HG03432 (cell line): ENCODE measurements around the gene KIF23.
A peak's percentile ranks its signal among the peaks of the same experiment; 100 is the strongest.

Experiments used
- ATAC-seq: cut with Tn5 transposase; IDR thresholded peaks from one replicate; pipeline ENCODE4 v1.9.1; 2021; ENCODE audit warnings: mild to moderate bottlenecking, moderate library complexity; ENCODE audit not compliant: unreplicated experiment

KIF23 gene

GRCh38 chr15:69394556-69395282 lies 19.4 kb upstream of the KIF23 start:
- peak; percentile 76 for ATAC-seq

GRCh38 chr15:69395460-69395859 lies 18.7 kb upstream of the KIF23 start:
- ATAC-seq = no peak

- ATAC-seq = no peak
Measured at GRCh38 chr15:69395991-69396390, 18.2 kb upstream of the KIF23 start.

- no peak for ATAC-seq
Measured at GRCh38 chr15:69398491-69398891, 15.7 kb upstream of the KIF23 start.

GRCh38 chr15:69400850-69401249 lies 13.3 kb upstream of the KIF23 start:
- ATAC-seq = no peak

- ATAC-seq = no peak
Measured at GRCh38 chr15:69402816-69403215, 11.3 kb upstream of the KIF23 start.

DNA sequence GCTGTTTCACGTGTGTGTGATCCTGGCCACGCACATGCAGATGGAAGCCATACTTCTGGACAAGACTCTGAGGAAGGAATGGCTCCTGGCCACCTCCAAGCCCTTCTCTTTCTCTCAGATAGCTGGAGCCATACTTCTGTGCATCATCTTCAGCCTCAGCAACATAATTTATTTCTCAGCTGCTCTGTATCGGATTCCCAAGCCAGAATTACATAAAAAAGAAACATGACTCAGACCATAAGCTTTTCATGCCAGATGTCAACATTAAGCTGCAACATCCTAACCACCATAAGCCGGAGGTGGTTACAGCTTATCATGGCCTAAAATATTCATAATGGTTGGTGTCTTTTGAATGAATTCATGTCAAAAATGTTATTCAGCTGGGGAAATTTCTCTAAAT lies 10.6 kb upstream of the KIF23 start:
- ATAC-seq = no peak

- ATAC-seq = no peak
Measured at GRCh38 chr15:69405110-69405509, 9.0 kb upstream of the KIF23 start.

DNA sequence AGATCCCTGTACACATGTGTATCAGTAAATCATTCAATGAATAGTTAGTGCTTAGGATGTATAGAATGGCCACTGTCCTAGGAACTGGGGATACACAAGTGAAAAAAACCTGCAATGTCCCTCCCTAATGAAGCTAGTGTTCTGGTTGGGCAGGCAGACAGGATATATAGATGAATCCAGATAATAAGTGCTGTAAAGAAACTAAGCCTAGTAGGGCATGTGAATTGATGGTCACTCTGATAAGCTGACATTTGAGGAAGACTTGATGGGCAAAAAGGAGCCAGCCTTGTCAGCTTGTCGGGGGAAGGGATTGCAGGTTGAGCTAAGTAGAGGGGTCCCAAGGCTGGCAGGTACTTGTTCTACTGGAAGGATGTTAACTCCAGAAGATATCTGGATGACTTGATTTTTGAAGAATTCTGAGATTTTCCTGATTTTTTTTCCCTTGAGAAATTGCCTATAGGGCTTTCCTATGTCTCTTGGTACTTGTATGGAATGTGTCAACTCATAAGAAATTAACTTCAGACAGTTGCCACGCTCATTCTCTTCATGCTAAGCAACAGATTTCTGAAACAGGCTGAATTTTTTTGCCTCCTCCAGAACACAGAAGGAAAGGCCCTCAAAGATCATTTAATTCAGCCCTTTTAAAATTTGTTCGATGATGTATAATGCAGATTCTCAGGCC lies 6.3 kb upstream of the KIF23 start:
- no peak for ATAC-seq

GRCh38 chr15:69408841-69409240 lies 5.3 kb upstream of the KIF23 start:
- no peak for ATAC-seq

- ATAC-seq = no peak
Measured at GRCh38 chr15:69410248-69410874, 3.8 kb upstream of the KIF23 start.

DNA sequence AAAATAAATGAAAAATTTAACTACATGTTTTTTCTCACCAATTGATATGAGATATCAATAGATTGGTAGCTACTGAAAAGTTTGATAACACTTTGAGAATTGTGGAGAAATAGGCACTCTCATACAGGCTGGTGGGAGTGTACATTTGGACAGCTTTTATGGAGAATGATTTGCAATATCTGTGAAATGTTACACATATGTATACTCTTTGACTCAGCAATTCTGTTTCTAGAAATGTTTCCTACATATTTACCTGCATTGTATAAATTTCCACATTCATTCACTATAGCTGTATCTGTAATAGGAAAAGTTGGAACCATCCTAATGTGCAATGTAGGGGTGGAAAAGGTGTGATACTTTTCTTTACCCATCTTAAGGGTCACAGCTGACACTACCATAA lies 1.9 kb upstream of the KIF23 start:
- ATAC-seq = no peak

DNA sequence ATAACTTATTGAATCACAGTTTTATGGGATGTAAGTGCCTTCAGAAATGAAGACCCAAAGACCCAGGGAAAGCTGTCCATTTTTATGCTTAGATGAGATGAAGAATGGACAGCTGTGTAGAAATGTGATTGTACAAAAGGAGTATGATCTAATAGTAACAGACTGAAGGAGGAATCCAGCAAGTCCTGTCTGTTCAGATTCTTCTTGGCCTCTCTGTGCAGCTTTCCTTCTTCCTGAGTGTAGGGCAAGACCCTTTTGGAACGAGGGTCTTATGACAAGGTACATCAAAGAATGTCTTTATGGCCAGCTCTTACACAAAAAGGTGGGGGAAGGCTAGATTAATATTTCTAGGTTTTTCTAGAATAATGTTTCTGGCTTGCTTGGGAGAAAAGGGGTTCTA lies 1.4 kb upstream of the KIF23 start:
- ATAC-seq = no peak

GRCh38 chr15:69414701-69415167 lies 585 bp downstream of the KIF23 start:
- ATAC-seq = peak; percentile 31

GRCh38 chr15:69415381-69415780 lies 1.2 kb downstream of the KIF23 start:
- no peak for ATAC-seq

DNA sequence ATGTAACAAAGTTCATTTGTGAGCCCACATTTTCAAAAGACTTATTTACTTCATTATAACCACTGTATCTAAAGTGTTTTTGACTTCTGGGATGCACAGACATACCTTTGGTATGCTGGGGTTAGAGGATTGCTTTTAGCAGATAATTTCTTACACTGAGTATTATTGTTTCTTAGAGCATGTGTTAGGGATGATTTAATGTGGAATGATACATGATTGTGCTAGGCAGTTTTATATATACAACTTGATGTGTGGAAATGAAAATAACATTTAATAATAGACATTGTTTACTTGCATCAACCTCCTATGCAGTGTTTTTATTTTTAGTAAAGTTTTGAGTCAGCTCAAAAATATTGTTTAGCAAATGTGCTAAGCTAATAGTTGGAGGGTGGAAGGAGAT lies 3.4 kb downstream of the KIF23 start:
- ATAC-seq = no peak

DNA sequence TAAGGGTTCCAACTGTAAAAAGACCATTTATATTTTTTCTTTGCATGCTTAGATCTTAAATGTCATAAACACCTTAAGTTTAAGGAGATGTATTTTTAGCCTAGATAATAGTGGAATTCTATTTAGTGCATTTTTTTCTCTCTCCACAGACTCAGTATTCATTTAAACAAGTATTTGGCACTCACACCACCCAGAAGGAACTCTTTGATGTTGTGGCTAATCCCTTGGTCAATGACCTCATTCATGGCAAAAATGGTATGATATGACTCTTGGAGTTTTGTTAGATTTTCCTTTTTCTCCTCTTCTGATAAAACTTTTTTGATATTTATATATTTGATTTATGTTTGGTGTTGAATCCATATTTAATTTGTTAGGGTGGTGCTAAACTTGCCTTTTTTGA lies 7.3 kb downstream of the KIF23 start:
- no peak for ATAC-seq

GRCh38 chr15:69422336-69422895 lies 8.3 kb downstream of the KIF23 start:
- no peak for ATAC-seq

DNA sequence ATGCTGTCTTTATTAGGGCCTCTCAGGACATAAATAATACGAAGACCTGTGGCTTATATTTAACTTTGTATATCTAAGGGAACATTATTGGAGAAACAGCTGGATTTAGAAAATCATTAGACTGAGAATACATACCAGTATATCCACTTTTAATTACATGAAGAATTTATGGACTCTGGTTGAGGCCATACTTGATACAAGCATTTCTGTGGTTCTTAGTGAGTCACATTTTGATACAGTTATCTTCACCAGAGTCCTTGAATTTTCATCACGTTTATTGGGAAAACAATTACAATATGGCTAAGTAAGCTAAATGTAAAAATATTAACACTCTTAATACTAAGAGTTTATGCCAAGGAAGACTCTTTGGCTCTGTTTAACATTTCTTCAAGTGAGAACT lies 9.9 kb downstream of the KIF23 start:
- ATAC-seq = no peak

DNA sequence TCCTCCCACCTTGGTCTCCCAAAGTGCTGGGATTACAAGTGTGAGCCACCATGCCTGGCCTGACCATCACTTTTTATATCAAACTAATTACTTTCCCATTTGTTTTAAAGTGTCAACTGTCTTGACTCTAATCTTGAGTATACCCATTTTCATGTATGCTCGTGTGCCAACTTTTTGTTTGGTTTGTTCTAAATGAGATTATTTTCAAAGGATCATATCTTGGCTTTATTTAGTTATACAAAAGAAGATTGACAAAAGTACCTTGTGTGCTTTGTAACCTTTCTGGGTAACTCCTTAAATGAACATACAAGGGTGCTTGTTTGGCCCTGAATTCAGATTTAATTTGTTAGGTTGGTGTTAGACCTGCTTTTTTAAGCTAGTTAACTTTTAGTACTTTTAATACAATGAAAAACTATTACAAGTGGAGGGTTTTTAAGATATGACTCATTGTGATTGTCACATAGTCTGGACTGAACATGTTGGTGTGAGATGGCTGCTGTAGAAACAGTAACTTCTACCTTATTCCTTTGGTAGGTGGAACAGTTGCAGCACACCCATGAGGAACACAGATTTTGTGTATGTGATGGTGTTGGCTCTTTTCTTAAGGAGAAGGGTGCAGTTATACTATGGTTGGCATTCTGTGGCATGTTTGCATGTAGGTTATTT lies 10.7 kb downstream of the KIF23 start:
- no peak for ATAC-seq

GRCh38 chr15:69433831-69434230 lies 19.7 kb downstream of the KIF23 start:
- ATAC-seq = no peak
